Measurements from ENCODE around the gene BBLN.

- TF ChIP-seq POLR2AphosphoS5 (IDR thresholded peaks at IDR 0.05; ENCODE audit: low read depth, low read length) (no peak), TAF1 (IDR thresholded peaks at IDR 0.05; ENCODE audit: borderline replicate concordance, insufficient read depth, low read length) (no peak)
Measured at GRCh38 chr9:128161215-128161902, 1.3 kb downstream of the BBLN start.

All from PFSK-1 (cell line).